Measurements from ENCODE around the gene AFF1.

Gene AFF1

GRCh38 chr4:86934771-86935565 is at the start of gene AFF1:
Gene AFF1 (plus strand): TSS chr4:86935011. CDS start chr4:86948534, 13,523 bp downstream.
- Histone ChIP-seq H3K27me3 (ENCODE audit: control insufficient read depth, insufficient read depth, low read length) (no peaks in the 10 kb centered on the region), H3K9me3 (ENCODE audit: control insufficient read depth, low read depth, low read length) (no peaks in the 10 kb centered on the region), H3K36me3 (ENCODE audit: control insufficient read depth, low read depth, low read length) (no peaks in the 10 kb centered on the region), H3K27ac (ENCODE audit: low read length) (no peak within 1 kb of the TSS), H3K9ac (ENCODE audit: low read length) (peak within 1 kb of the TSS; percentile 79), H3K4me1 (ENCODE audit: control insufficient read depth, low read depth, low read length) (peaks cover 28% of the 10 kb centered on the region), H3K4me3 (ENCODE audit: low read length) (peak within 1 kb of the TSS; percentile 94)

- Histone ChIP-seq H3K27ac (ENCODE audit: low read length) (no peak overlapping the region), H3K9me3 (ENCODE audit: control insufficient read depth, low read depth, low read length) (no peaks in the 10 kb centered on the region), H3K27me3 (ENCODE audit: control insufficient read depth, insufficient read depth, low read length) (peaks cover 10% of the 10 kb centered on the region), H3K4me3 (ENCODE audit: low read length) (no peak overlapping the region), H3K4me1 (ENCODE audit: control insufficient read depth, low read depth, low read length) (peaks cover 13% of the 10 kb centered on the region), H3K9ac (ENCODE audit: low read length) (no peak overlapping the region), H3K36me3 (ENCODE audit: control insufficient read depth, low read depth, low read length) (no peaks in the 10 kb centered on the region)
Observed at GRCh38 chr4:86890790-86891189, 44.0 kb upstream of the AFF1 start.

- H3K4me1 ChIP-seq (ENCODE audit: control insufficient read depth, low read depth, low read length): peaks cover 13% of the 10 kb centered on the region
- no peaks in the 10 kb centered on the region for H3K9me3 ChIP-seq (ENCODE audit: control insufficient read depth, low read depth, low read length)
- H3K27me3 ChIP-seq (ENCODE audit: control insufficient read depth, insufficient read depth, low read length): peaks cover 10% of the 10 kb centered on the region
- peak within 1 kb of the TSS; percentile 76 for H3K4me3 ChIP-seq (ENCODE audit: low read length)
- no peaks in the 10 kb centered on the region for H3K36me3 ChIP-seq (ENCODE audit: control insufficient read depth, low read depth, low read length)
- peak within 1 kb of the TSS; percentile 44 for H3K27ac ChIP-seq (ENCODE audit: low read length)
- peak within 1 kb of the TSS; percentile 82 for H3K9ac ChIP-seq (ENCODE audit: low read length)
Observed at GRCh38 chr4:86891762-86892635, 42.8 kb upstream of the AFF1 start, which contains the start of gene C4orf36. Gene C4orf36 (minus strand): TSS chr4:86892422. CDS start chr4:86891520, 902 bp downstream.

GRCh38 chr4:86892636-86892960 is 42.2 kb upstream of the AFF1 start:
- peak overlapping the region; percentile 82 for H3K9ac ChIP-seq (ENCODE audit: low read length)
- H3K27ac ChIP-seq (ENCODE audit: low read length): no peak overlapping the region
- H3K4me3 ChIP-seq (ENCODE audit: low read length): peak overlapping the region; percentile 76
- peaks cover 13% of the 10 kb centered on the region for H3K4me1 ChIP-seq (ENCODE audit: control insufficient read depth, low read depth, low read length)
- H3K9me3 ChIP-seq (ENCODE audit: control insufficient read depth, low read depth, low read length): no peaks in the 10 kb centered on the region
- peaks cover 10% of the 10 kb centered on the region for H3K27me3 ChIP-seq (ENCODE audit: control insufficient read depth, insufficient read depth, low read length)
- H3K36me3 ChIP-seq (ENCODE audit: control insufficient read depth, low read depth, low read length): no peaks in the 10 kb centered on the region

GRCh38 chr4:86893136-86893535 is 41.7 kb upstream of the AFF1 start:
- H3K27me3 ChIP-seq (ENCODE audit: control insufficient read depth, insufficient read depth, low read length): peaks cover 10% of the 10 kb centered on the region
- no peaks in the 10 kb centered on the region for H3K9me3 ChIP-seq (ENCODE audit: control insufficient read depth, low read depth, low read length)
- peaks cover 13% of the 10 kb centered on the region for H3K4me1 ChIP-seq (ENCODE audit: control insufficient read depth, low read depth, low read length)
- no peaks in the 10 kb centered on the region for H3K36me3 ChIP-seq (ENCODE audit: control insufficient read depth, low read depth, low read length)
- no peak overlapping the region for H3K27ac ChIP-seq (ENCODE audit: low read length)
- H3K4me3 ChIP-seq (ENCODE audit: low read length): peak overlapping the region; percentile 76
- H3K9ac ChIP-seq (ENCODE audit: low read length): no peak overlapping the region

GRCh38 chr4:86894455-86894854 is 40.4 kb upstream of the AFF1 start:
- Histone ChIP-seq H3K9ac (ENCODE audit: low read length) (no peak overlapping the region), H3K27me3 (ENCODE audit: control insufficient read depth, insufficient read depth, low read length) (peaks cover 10% of the 10 kb centered on the region), H3K4me1 (ENCODE audit: control insufficient read depth, low read depth, low read length) (peaks cover 13% of the 10 kb centered on the region), H3K4me3 (ENCODE audit: low read length) (no peak overlapping the region), H3K27ac (ENCODE audit: low read length) (no peak overlapping the region), H3K9me3 (ENCODE audit: control insufficient read depth, low read depth, low read length) (no peaks in the 10 kb centered on the region), H3K36me3 (ENCODE audit: control insufficient read depth, low read depth, low read length) (no peaks in the 10 kb centered on the region)

- Histone ChIP-seq H3K4me1 (ENCODE audit: control insufficient read depth, low read depth, low read length) (peaks cover 13% of the 10 kb centered on the region), H3K27me3 (ENCODE audit: control insufficient read depth, insufficient read depth, low read length) (peaks cover 10% of the 10 kb centered on the region), H3K36me3 (ENCODE audit: control insufficient read depth, low read depth, low read length) (no peaks in the 10 kb centered on the region), H3K9me3 (ENCODE audit: control insufficient read depth, low read depth, low read length) (no peaks in the 10 kb centered on the region), H3K9ac (ENCODE audit: low read length) (no peak overlapping the region), H3K4me3 (ENCODE audit: low read length) (no peak overlapping the region), H3K27ac (ENCODE audit: low read length) (no peak overlapping the region)
Observed at GRCh38 chr4:86895692-86896488, 38.9 kb upstream of the AFF1 start.

- no peak overlapping the region for H3K27ac ChIP-seq (ENCODE audit: low read length)
- no peak overlapping the region for H3K9ac ChIP-seq (ENCODE audit: low read length)
- H3K36me3 ChIP-seq (ENCODE audit: control insufficient read depth, low read depth, low read length): no peaks in the 10 kb centered on the region
- H3K9me3 ChIP-seq (ENCODE audit: control insufficient read depth, low read depth, low read length): no peaks in the 10 kb centered on the region
- H3K4me1 ChIP-seq (ENCODE audit: control insufficient read depth, low read depth, low read length): peaks cover 6% of the 10 kb centered on the region
- H3K4me3 ChIP-seq (ENCODE audit: low read length): no peak overlapping the region
- H3K27me3 ChIP-seq (ENCODE audit: control insufficient read depth, insufficient read depth, low read length): peaks cover 10% of the 10 kb centered on the region
Observed at GRCh38 chr4:86896596-86896995, 38.2 kb upstream of the AFF1 start.

- Histone ChIP-seq H3K9ac (ENCODE audit: low read length) (no peak overlapping the region), H3K4me3 (ENCODE audit: low read length) (no peak overlapping the region), H3K36me3 (ENCODE audit: control insufficient read depth, low read depth, low read length) (no peaks in the 10 kb centered on the region), H3K27ac (ENCODE audit: low read length) (no peak overlapping the region), H3K27me3 (ENCODE audit: control insufficient read depth, insufficient read depth, low read length) (no peaks in the 10 kb centered on the region), H3K4me1 (ENCODE audit: control insufficient read depth, low read depth, low read length) (no peaks in the 10 kb centered on the region), H3K9me3 (ENCODE audit: control insufficient read depth, low read depth, low read length) (no peaks in the 10 kb centered on the region)
Observed at GRCh38 chr4:86898562-86898961, 36.2 kb upstream of the AFF1 start.

GRCh38 chr4:86901864-86902263 is 32.9 kb upstream of the AFF1 start:
- H3K36me3 ChIP-seq (ENCODE audit: control insufficient read depth, low read depth, low read length): no peaks in the 10 kb centered on the region
- no peaks in the 10 kb centered on the region for H3K4me1 ChIP-seq (ENCODE audit: control insufficient read depth, low read depth, low read length)
- no peak overlapping the region for H3K4me3 ChIP-seq (ENCODE audit: low read length)
- no peaks in the 10 kb centered on the region for H3K27me3 ChIP-seq (ENCODE audit: control insufficient read depth, insufficient read depth, low read length)
- no peak overlapping the region for H3K27ac ChIP-seq (ENCODE audit: low read length)
- H3K9ac ChIP-seq (ENCODE audit: low read length): no peak overlapping the region
- H3K9me3 ChIP-seq (ENCODE audit: control insufficient read depth, low read depth, low read length): no peaks in the 10 kb centered on the region

- no peaks in the 10 kb centered on the region for H3K27me3 ChIP-seq (ENCODE audit: control insufficient read depth, insufficient read depth, low read length)
- no peaks in the 10 kb centered on the region for H3K9me3 ChIP-seq (ENCODE audit: control insufficient read depth, low read depth, low read length)
- H3K36me3 ChIP-seq (ENCODE audit: control insufficient read depth, low read depth, low read length): no peaks in the 10 kb centered on the region
- no peak overlapping the region for H3K4me3 ChIP-seq (ENCODE audit: low read length)
- H3K27ac ChIP-seq (ENCODE audit: low read length): no peak overlapping the region
- H3K9ac ChIP-seq (ENCODE audit: low read length): no peak overlapping the region
- H3K4me1 ChIP-seq (ENCODE audit: control insufficient read depth, low read depth, low read length): no peaks in the 10 kb centered on the region
Observed at GRCh38 chr4:86908251-86908657, 26.6 kb upstream of the AFF1 start.

All from iPS-18a (cell line).